ENCODE measurements around the gene CAMKV. TPM values are rescaled to one million over a fixed set of nuclear protein-coding genes. Genes with fewer than 3 reads are reported as not detected.

Gene CAMKV
- total RNA-seq, 1 experiment from 2014 or later, result 58.2 TPM

DNA sequence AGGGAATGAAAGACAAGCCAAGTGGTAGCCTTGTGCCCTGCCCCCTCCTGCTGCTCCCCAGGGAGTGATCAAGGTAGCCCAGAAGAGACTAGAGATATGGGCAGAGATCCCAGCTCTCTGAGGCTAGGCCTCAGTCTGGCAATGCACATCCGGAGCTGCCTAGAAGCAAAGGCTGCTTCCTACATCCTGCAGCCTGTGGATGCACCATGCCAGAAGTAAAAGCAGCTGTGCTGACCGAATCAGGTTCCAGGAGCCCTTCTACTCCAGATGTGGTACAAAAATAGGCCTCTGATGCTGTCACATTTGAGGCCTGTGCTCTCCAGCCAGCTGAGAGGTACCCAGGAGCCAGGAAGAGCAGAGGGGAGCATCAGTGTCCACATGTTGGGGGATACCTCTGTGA is 29.3 kb downstream of the CAMKV start (continued):
- TF ChIP-seq TCF7 (CRISPR knock-in tag; IDR thresholded peaks at IDR 0.05; ENCODE audit: low read depth), result no peak
- TF ChIP-seq ZNF416 (CRISPR knock-in tag; IDR thresholded peaks at IDR 0.05), result no peak
- TF ChIP-seq ZMAT4 (CRISPR knock-in tag; IDR thresholded peaks at IDR 0.05), result no peak
- TF ChIP-seq, protein P1, sequence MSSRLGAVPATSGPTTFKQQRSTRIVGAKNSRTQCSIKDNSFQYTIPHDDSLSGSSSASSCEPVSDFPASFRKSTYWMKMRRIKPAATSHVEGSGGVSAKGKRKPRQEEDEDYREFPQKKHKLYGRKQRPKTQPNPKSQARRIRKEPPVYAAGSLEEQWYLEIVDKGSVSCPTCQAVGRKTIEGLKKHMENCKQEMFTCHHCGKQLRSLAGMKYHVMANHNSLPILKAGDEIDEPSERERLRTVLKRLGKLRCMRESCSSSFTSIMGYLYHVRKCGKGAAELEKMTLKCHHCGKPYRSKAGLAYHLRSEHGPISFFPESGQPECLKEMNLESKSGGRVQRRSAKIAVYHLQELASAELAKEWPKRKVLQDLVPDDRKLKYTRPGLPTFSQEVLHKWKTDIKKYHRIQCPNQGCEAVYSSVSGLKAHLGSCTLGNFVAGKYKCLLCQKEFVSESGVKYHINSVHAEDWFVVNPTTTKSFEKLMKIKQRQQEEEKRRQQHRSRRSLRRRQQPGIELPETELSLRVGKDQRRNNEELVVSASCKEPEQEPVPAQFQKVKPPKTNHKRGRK (CRISPR knock-in tag; IDR thresholded peaks at IDR 0.05; ENCODE audit: borderline replicate concordance), result no peak
- TF ChIP-seq MXD4 (CRISPR knock-in tag; IDR thresholded peaks at IDR 0.05; ENCODE audit: borderline replicate concordance), result no peak
- TF ChIP-seq EMX1 (CRISPR knock-in tag; IDR thresholded peaks at IDR 0.05), result no peak
- TF ChIP-seq, protein P2, sequence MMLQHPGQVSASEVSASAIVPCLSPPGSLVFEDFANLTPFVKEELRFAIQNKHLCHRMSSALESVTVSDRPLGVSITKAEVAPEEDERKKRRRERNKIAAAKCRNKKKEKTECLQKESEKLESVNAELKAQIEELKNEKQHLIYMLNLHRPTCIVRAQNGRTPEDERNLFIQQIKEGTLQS (CRISPR knock-in tag; conservative IDR thresholded peaks at IDR 0.05), result no peak

GRCh38 chr3:49839193-49839809 is 30.4 kb downstream of the CAMKV start:
- DNase-seq (ENCODE audit: low spot score), result peak; percentile 78
- ATAC-seq, result peak; percentile 54
- no peak overlapping the region for H3K27ac Mint-ChIP-seq
- H3K4me1 Mint-ChIP-seq, result peaks cover 17% of the 10 kb centered on the region
- H3K27me3 Mint-ChIP-seq (ENCODE audit: low read depth), result no peaks in the 10 kb centered on the region
- CTCF ChIA-PET, result interaction anchor here (0.6 to 7.3 kb wide), 48 partner anchors 9 to 378 kb away, joined by 3 to 207 read pairs (median 5); partner anchors contain the start of genes AMIGO3, GMPPB, INKA1 and IP6K1
- no peak for TF ChIP-seq FOXP1 (CRISPR knock-in tag; IDR thresholded peaks at IDR 0.05; ENCODE audit: borderline replicate concordance)
- no peak for TF ChIP-seq ZNF232 (CRISPR knock-in tag; IDR thresholded peaks at IDR 0.05)
- TF ChIP-seq, protein P3, sequence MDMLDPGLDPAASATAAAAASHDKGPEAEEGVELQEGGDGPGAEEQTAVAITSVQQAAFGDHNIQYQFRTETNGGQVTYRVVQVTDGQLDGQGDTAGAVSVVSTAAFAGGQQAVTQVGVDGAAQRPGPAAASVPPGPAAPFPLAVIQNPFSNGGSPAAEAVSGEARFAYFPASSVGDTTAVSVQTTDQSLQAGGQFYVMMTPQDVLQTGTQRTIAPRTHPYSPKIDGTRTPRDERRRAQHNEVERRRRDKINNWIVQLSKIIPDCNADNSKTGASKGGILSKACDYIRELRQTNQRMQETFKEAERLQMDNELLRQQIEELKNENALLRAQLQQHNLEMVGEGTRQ (CRISPR knock-in tag; IDR thresholded peaks at IDR 0.05), result no peak
- TF ChIP-seq, protein P4, sequence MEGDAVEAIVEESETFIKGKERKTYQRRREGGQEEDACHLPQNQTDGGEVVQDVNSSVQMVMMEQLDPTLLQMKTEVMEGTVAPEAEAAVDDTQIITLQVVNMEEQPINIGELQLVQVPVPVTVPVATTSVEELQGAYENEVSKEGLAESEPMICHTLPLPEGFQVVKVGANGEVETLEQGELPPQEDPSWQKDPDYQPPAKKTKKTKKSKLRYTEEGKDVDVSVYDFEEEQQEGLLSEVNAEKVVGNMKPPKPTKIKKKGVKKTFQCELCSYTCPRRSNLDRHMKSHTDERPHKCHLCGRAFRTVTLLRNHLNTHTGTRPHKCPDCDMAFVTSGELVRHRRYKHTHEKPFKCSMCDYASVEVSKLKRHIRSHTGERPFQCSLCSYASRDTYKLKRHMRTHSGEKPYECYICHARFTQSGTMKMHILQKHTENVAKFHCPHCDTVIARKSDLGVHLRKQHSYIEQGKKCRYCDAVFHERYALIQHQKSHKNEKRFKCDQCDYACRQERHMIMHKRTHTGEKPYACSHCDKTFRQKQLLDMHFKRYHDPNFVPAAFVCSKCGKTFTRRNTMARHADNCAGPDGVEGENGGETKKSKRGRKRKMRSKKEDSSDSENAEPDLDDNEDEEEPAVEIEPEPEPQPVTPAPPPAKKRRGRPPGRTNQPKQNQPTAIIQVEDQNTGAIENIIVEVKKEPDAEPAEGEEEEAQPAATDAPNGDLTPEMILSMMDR (IDR thresholded peaks at IDR 0.05), result peak; percentile 65
- no peak for TF ChIP-seq AR (CRISPR knock-in tag; IDR thresholded peaks at IDR 0.05)
- H3K4me3 Mint-ChIP-seq, result no peak overlapping the region
- POLR2A ChIA-PET, result interaction anchor here (0.7 to 1.1 kb wide), 3 partner anchors 32 to 37 kb away, joined by 3 to 11 read pairs (median 4); partner anchors contain the start of gene INKA1
- H3K9me3 Mint-ChIP-seq, result 0 out of 2 replicates have a peak, but pooled peaks cover 3% of the 10 kb centered on the region
- peaks cover 42% of the 10 kb centered on the region for H3K36me3 Mint-ChIP-seq

- no peaks in the 10 kb centered on the region for H3K4me1 Mint-ChIP-seq
- ATAC-seq (no peak), DNase-seq (ENCODE audit: low spot score) (no peak)
- H3K4me3 Mint-ChIP-seq, result no peak overlapping the region
- H3K9me3 Mint-ChIP-seq, result 0 out of 2 replicates have a peak, but pooled peaks cover 3% of the 10 kb centered on the region
- ChIA-PET CTCF (interaction anchor here (0.7 to 0.9 kb wide), 4 partner anchors 10 to 131 kb away, joined by 3 to 7 read pairs (median 3); partner anchors contain the start of gene INKA1), POLR2A (no interaction called here)
- no peak overlapping the region for H3K27ac Mint-ChIP-seq
- peaks cover 37% of the 10 kb centered on the region for H3K36me3 Mint-ChIP-seq
- no peaks in the 10 kb centered on the region for H3K27me3 Mint-ChIP-seq (ENCODE audit: low read depth)
- TF ChIP-seq CREM (CRISPR knock-in tag; IDR thresholded peaks at IDR 0.05) (no peak), CBFB (CRISPR knock-in tag; IDR thresholded peaks at IDR 0.05; ENCODE audit: low read depth) (no peak), NFATC4 (CRISPR knock-in tag; IDR thresholded peaks at IDR 0.05) (no peak), ETV6 (CRISPR knock-in tag; IDR thresholded peaks at IDR 0.05) (no peak), ZNF396 (CRISPR knock-in tag; IDR thresholded peaks at IDR 0.05; ENCODE audit: borderline replicate concordance) (no peak), RORB (CRISPR knock-in tag; IDR thresholded peaks at IDR 0.05) (no peak), ATF1 (CRISPR knock-in tag; IDR thresholded peaks at IDR 0.05) (no peak), GTF2I (CRISPR knock-in tag; conservative IDR thresholded peaks at IDR 0.05) (no peak), ZNF121 (CRISPR knock-in tag; IDR thresholded peaks at IDR 0.05) (no peak)
Measured at GRCh38 chr3:49831341-49831740, 38.4 kb downstream of the CAMKV start.
